Measurements from ENCODE around the gene NTM. TPM values are rescaled to one million over a fixed set of nuclear protein-coding genes. Genes with fewer than 3 reads are reported as not detected.
"Not testable (repeated sequence)": the region's sequence is repeated elsewhere in the genome, so short reads cannot be mapped to it uniquely, and the experiment has no call there.

NTM gene
- polyA plus RNA-seq, 1 donor = 10.4 TPM

- DNase-seq = no peak
Measured at GRCh38 chr11:131464461-131464860, 94.0 kb downstream of the NTM start.

DNA sequence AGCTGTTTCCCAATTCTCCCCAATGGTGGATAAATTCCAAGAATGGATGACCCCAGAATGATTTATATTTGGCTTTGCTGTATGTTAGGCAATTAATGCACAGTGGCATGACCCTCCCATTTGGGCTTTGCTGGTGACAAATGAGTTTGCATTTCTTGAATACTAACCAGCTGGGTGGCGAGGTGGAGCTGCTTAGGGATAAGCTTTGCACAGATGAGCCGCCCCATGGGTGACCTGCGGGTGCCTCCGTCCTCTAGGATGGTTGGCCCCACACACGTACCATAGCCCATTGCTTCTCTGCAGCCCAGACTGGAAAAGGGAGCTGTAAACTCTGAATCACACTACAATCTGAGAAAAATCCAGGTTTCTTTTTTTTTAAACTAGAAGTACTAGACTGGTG is 94.6 kb downstream of the NTM start:
- DNase-seq = no peak

DNA sequence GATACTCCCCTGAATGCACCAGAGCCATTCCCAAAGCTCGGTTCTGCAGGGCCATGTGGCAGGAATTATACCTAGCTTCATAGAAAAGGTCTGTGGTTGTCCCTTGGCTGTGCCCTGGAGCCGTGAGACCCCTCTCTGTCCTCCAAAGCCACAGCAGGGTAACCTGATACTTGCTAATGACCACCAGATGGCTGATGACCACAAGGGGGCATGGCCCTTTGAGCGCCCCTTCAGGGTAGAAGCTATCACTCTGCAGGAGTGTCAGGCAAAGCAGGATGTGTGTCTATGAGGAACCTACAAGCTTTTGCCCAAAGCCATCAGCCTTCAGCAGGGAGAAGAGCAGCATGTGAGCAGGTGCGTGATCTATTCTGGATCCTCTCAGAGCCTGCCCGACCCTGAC is 95.3 kb downstream of the NTM start:
- no peak for DNase-seq

- DNase-seq = no peak
Measured at GRCh38 chr11:131467645-131468394, 97.4 kb downstream of the NTM start.

DNA sequence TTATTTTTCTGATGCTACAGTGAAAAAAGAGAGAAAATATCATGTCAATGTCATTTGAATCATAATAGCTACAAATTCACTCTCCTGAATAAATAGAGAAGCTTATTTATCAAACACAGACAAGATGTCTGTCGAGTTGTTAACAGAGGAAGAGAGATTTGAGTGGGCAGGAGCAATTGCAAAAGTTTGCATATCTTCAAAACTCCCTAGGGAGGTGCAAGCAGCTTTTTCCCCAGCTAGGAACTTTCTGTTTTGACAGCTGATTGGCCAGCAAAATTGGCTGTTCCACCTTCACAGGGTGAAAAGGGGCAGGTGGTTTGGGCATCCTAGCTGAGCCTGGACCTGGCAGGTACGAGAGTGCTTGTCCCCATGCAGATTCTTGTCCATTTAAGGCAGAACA is 98.2 kb downstream of the NTM start:
- no peak for DNase-seq

DNA sequence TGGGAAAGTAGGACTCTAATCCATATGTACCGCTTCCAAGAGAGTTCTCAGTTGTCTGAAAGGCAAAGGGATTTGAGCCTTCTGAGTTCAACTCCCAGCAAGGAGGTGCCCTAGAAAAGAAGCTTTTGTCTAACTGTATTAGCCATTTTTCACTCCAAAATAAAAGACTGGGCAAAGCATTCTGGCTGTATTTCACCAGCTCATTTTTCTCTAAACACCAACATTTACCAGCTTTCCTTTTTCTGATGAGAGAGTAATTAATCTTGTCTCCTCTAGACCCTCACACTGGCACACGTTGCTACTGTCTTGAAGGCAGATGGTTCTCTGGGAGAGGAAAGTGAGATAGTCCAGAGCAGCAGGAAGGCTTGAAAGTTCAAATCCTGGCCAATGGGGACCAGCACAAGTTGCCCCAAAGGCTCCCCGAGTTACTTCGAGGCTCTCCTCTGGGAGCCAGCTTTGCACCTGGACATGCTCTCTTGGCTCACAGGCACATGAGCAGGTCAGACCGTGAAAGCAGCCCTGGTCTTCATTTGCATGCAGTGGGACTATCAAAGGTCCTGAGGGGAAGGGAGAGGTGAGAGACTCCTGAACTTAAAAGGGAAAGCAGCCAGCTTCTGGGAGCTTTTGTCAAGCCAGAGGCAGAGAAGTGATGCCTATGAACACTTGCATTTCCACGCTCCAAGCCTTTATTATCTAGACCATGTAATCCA is 100.0 kb downstream of the NTM start:
- DNase-seq = no peak

GRCh38 chr11:131471976-131472375 is 101.6 kb downstream of the NTM start:
- DNase-seq = no peak

- DNase-seq = no peak
Measured at GRCh38 chr11:131474947-131475346, 104.5 kb downstream of the NTM start.

- no peak for DNase-seq
Measured at GRCh38 chr11:131476266-131476665, 105.9 kb downstream of the NTM start.

DNA sequence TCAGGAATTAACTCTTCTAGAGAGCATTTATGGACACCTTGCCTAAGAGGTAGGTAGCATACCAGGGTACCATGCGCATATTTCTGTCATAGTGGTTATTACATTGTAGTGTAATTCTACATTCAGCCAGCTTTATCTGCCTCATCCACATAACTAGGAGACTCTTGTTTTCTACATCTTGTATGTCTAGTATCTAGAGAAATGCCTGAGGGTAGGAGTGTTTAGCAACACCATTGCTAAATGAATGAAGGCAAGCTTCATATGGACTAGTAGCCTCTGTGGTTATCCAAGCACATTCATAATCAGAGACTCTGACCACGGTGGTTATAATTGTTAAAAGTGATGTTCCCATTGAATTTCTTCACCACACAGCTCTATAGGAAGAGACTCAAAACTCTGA is 107.9 kb downstream of the NTM start:
- DNase-seq = no peak

GRCh38 chr11:131481303-131481702 is 110.9 kb downstream of the NTM start:
- DNase-seq = no peak

- no peak for DNase-seq
Measured at GRCh38 chr11:131481971-131482370, 111.6 kb downstream of the NTM start.

GRCh38 chr11:131483453-131483852 is 113.0 kb downstream of the NTM start:
- DNase-seq = no peak

GRCh38 chr11:131483877-131484276 is 113.5 kb downstream of the NTM start:
- DNase-seq = no peak

- DNase-seq = no peak
Measured at GRCh38 chr11:131486100-131486499, 115.7 kb downstream of the NTM start.

DNA sequence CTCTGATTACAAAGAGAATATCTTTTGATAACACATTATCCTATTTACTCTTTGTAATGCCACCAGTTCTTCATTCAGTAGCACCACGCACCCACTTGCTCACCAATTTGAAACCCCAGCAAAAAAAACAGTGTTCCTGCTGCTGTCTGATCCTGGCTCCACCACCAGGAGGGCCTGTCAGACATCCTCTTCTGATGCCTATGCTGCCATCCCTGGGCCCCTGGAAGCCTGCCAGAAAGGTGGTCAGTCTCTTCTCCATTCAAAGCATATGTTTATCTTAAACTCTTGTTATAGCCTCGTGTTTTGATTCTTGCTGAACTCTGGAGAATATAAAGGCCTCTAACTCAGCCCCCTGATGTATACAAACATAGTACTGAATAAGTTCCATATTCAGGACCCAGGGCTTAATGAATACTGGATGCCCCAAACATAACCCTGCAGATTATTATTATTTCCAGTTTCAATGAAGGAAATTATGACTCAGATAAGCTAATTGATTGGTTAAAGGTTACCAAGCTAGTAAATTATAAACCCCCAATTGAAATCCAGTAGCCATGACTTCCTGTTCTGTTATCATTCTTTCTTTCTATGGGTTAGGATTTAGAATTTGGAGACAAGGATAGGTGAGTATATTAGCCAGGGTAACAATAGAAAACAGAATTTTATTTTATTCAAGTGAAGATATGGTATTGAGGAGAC is 116.7 kb downstream of the NTM start:
- DNase-seq = no peak

DNA sequence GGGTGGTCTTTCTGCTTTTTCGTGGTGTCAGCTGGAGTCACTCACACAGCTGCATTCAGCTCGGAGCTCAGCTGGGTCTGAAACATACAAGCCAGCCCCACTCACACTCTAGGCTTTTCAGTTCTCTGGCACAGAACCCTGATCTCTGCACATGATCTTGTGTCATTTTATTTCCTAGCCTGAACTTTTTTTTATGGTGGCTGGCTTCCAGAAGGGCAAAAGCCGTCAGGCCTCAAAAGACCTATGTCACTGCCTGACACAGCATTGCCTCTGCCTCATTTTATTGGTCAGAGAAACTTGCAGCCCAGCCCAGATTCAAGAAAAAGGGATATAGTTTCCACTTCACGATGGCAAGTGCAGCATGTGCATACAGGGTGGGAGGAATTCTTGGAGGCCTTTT is 117.8 kb downstream of the NTM start:
- peak; percentile 26 for DNase-seq

- no peak for DNase-seq
Measured at GRCh38 chr11:131491503-131491902, 121.1 kb downstream of the NTM start.

- DNase-seq = peak; percentile 56
Measured at GRCh38 chr11:131495423-131495822, 125.0 kb downstream of the NTM start.

GRCh38 chr11:131497686-131498085 is 127.3 kb downstream of the NTM start:
- DNase-seq = not testable (repeated sequence)

DNA sequence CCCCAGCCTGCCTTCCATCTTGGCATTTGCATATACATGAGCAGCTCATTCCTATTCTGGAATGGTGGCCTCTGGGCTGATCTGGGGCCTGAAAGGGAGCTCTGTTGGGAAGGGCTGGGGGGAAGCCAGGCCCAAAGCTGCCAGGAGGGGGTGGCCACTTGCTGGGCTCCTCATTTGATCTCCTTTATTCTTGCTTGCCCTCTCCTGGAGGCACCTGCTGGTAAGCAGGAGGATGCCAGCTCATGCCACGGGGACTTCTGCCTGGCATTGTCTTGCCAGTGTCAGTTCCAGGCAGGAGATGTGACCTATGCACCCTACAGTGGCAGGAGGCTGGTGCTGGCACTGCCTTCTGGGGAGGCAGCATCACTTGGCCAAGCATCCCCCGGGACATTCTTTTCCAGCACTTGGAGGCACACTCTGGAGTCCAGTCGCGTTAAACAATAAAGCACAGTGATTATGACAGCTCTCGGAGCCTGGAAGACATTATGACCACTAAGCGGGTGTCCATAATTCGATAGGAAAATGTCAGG is 128.3 kb downstream of the NTM start:
- no peak for DNase-seq

GRCh38 chr11:131499199-131499598 is 128.8 kb downstream of the NTM start:
- no peak for DNase-seq

DNA sequence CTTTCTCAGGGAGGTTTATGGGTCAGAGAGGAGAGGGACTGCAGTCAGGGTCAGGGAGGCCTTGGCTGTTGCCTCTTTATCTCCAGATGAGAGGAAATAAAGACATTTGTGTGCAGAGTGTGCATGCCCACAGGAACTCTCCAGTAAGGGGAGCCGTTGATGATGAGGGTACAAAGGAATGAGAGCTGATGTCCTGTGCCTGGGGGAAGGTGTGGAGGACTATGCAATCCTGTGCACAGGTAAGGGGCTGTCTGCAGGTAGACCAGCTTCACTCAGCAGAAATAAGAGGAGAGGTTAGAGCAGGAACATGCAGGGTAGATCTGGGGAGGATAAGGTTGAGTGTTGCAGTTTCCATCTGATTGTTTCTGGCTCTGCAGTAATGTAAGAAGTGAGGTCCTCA is 132.6 kb downstream of the NTM start:
- DNase-seq = no peak
